Measurements from ENCODE around the gene WFIKKN1. TPM values are rescaled to one million over a fixed set of nuclear protein-coding genes. Genes with fewer than 3 reads are reported as not detected.

WFIKKN1 gene
- total and polyA plus RNA-seq, 2 donors from 2014 or later = 0.69 to 1.8 TPM

DNA sequence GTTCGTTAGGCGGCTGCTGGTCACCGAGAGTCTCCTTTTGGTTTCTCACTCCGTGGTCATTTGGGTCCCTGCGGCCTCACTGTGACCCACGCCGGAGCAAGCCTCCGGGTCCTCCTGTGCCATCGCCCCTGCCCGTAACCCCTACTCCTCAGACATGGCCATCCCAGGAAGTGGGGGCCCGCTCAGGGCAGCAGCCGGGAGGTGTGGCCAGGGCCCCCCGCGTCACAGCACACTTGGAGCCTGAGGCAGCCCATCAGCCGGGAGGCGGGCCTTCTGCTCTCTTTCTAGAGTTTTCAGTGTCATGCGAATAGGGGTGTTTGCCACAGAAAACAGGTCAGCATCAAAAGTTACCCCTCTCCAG lies 7.9 kb upstream of the WFIKKN1 start:
- H3K4me3 ChIP-seq (ENCODE audit: low read length in 3 of 3) = no peak overlapping the region
- H3K9ac ChIP-seq (ENCODE audit: low read length in 3 of 3) = no peak overlapping the region
- no peak for FAIRE-seq

GRCh38 chr16:624526-625070 lies 6.2 kb upstream of the WFIKKN1 start:
- no peak for TF ChIP-seq CTCF (IDR thresholded peaks at IDR 0.05; ENCODE audit: borderline replicate concordance, extremely low read depth, insufficient read depth)
- Histone ChIP-seq H3K36me3 (ENCODE audit: control insufficient read depth in 2 of 3, insufficient read depth in 3 of 3, low read length in 3 of 3) (peaks cover 0 to 6% (median 0%) of the 10 kb centered on the region in 3 donors), H3K9ac (ENCODE audit: low read length in 3 of 3) (no peak overlapping the region), H3K4me3 (ENCODE audit: low read length in 3 of 3) (no peak overlapping the region), H3K4me1 (ENCODE audit: control insufficient read depth in 2 of 3, insufficient read depth in 2 of 3, low read depth in 1 of 3, low read length in 3 of 3) (peaks cover 0 to 11% (median 6%) of the 10 kb centered on the region in 3 donors), H3K27me3 (ENCODE audit: control insufficient read depth, insufficient read depth, low read length) (no peaks in the 10 kb centered on the region), H3K27ac (ENCODE audit: low read depth in 2 of 2, low read length in 2 of 2) (no peak overlapping the region), H3K9me3 (ENCODE audit: control insufficient read depth in 2 of 3, insufficient read depth in 1 of 3, low read length in 3 of 3) (no peaks in the 10 kb centered on the region)
- DNase-seq = peak in 1 of 5 donors; percentile 47
- intact Hi-C loops (cut with DNase I) = no loop called here
- FAIRE-seq = no peak

More for the DNA sequence above, 7.9 kb upstream of the WFIKKN1 start:
- intact Hi-C loops (cut with DNase I) = no loop called here
- no peaks in the 10 kb centered on the region for H3K4me1 ChIP-seq (ENCODE audit: control insufficient read depth in 2 of 3, insufficient read depth in 2 of 3, low read depth in 1 of 3, low read length in 3 of 3)
- DNase-seq = peak in 1 of 5 donors; percentile 30
- H3K36me3 ChIP-seq (ENCODE audit: control insufficient read depth in 2 of 3, insufficient read depth in 3 of 3, low read length in 3 of 3) = peaks cover 0 to 6% (median 0%) of the 10 kb centered on the region in 3 donors
- H3K27ac ChIP-seq (ENCODE audit: low read depth in 2 of 2, low read length in 2 of 2) = no peak overlapping the region
- H3K27me3 ChIP-seq (ENCODE audit: control insufficient read depth, insufficient read depth, low read length) = no peaks in the 10 kb centered on the region
- no peaks in the 10 kb centered on the region for H3K9me3 ChIP-seq (ENCODE audit: control insufficient read depth in 2 of 3, insufficient read depth in 1 of 3, low read length in 3 of 3)
- no peak for TF ChIP-seq CTCF (IDR thresholded peaks at IDR 0.05; ENCODE audit: borderline replicate concordance, extremely low read depth, insufficient read depth)

GRCh38 chr16:625117-625976 lies 5.4 kb upstream of the WFIKKN1 start:
- H3K36me3 ChIP-seq (ENCODE audit: control insufficient read depth in 2 of 3, insufficient read depth in 3 of 3, low read length in 3 of 3) = peaks cover 0 to 6% (median 0%) of the 10 kb centered on the region in 3 donors
- FAIRE-seq = no peak

More at GRCh38 chr16:625117-625976, 5.4 kb upstream of the WFIKKN1 start:
- intact Hi-C loops (cut with DNase I) = no loop called here
- H3K9ac ChIP-seq (ENCODE audit: low read length in 3 of 3) = no peak overlapping the region
- H3K9me3 ChIP-seq (ENCODE audit: control insufficient read depth in 2 of 3, insufficient read depth in 1 of 3, low read length in 3 of 3) = no peaks in the 10 kb centered on the region
- no peak overlapping the region for H3K4me3 ChIP-seq (ENCODE audit: low read length in 3 of 3)
- DNase-seq = peak in 1 of 5 donors; percentile 51
- peaks cover 0 to 17% (median 11%) of the 10 kb centered on the region in 3 donors for H3K4me1 ChIP-seq (ENCODE audit: control insufficient read depth in 2 of 3, insufficient read depth in 2 of 3, low read depth in 1 of 3, low read length in 3 of 3)
- no peak for TF ChIP-seq CTCF (IDR thresholded peaks at IDR 0.05; ENCODE audit: borderline replicate concordance, extremely low read depth, insufficient read depth)
- H3K27ac ChIP-seq (ENCODE audit: low read depth in 2 of 2, low read length in 2 of 2) = no peak overlapping the region
- no peaks in the 10 kb centered on the region for H3K27me3 ChIP-seq (ENCODE audit: control insufficient read depth, insufficient read depth, low read length)

All from kidney (tissue), 14 donors.